H7 (cell line): Measurements from ENCODE around the gene PRIM2. TPM values are rescaled to one million over a fixed set of nuclear protein-coding genes. Genes with fewer than 3 reads are reported as not detected.
"Not testable (repeated sequence)": the region's sequence is repeated elsewhere in the genome, so short reads cannot be mapped to it uniquely, and the experiment has no call there.

Source experiments
- DNase-seq: peaks from one replicate; pipeline ENCODE4 v3.0.0; 2012
- H3K27me3 ChIP-seq: 2 replicates; pipeline ENCODE4 v1.6.0; 2011; ENCODE audit warnings: mild to moderate bottlenecking, low read length; ENCODE audit not compliant: control insufficient read depth, insufficient read depth
- H3K36me3 ChIP-seq: replicated peaks from 2 replicates; pipeline ENCODE4 v1.5.1; 2011; ENCODE audit warnings: low read length; ENCODE audit not compliant: control insufficient read depth, insufficient read depth
- H3K4me3 ChIP-seq: 2 replicates; pipeline ENCODE4 v1.5.1; 2011; ENCODE audit warnings: low read depth, mild to moderate bottlenecking, control low read depth, low read length, moderate library complexity; ENCODE audit not compliant: insufficient read depth
- total RNA-seq: library from RNA; depleted of rRNA; stranded (reverse); fragments of >200 nt; shearing (Covaris generic); gene quantifications from 2 replicates; pipeline ENCODE4 v1.2.3, GENCODE V29; 2014; rRNA removed

Gene PRIM2
- total RNA-seq, 1 experiment from 2014 or later = 66.1 TPM

DNA sequence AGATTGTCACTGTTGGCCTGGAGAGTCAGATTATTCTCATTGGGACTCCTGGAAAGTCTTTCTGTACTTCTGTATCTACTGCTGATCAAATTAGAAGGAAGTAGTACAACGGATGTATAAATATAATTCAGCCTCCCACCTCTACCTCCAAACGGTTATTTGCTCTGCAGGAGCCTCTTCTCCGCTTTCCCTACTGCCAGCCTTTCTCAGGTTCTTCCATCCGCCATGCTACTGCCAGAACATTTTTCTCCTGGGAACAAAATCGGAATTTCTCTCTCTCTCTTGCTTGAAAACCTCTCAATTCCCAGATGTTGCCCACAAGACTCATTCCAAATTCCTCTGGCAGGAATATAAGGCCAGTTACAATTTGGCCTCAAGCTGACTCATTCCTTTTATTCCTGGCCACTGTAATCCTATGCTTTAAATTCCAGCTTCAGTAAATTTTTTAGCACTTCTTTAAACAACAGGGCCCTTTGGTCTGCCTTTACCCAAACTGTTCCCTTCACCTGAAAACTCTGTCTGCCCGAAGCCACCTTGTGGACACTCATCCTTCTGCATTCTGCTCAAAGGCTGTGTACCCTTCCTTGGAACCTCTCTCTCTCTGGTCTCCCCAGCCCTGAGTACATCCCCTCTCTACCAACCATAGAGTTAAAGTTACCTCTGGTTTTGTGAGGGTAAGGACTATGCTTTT lies 354.7 kb downstream of the PRIM2 start:
- H3K4me3 ChIP-seq, H3K27me3 ChIP-seq, H3K36me3 ChIP-seq: not testable (repeated sequence)
- DNase-seq = peak; percentile 2

DNA sequence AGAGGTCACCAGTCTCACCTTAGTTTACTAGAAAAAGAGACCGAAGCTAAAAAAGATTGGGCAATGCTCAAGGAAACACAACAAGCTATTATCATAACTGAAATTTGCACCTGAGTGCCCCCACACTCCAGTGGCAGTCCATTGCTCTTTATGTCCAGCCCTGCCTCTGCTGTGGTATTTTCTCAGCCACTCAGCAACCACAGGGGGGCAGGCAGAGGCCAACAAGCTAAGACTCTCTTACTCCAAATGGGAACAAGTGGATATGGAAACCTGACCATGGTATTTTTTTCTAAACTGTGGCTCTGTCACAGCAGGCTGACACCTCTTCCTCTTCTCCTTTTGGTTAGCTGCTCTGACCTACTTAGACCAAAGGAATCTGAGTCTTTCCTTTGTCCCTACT lies 355.9 kb downstream of the PRIM2 start:
- not testable (repeated sequence) for DNase-seq, H3K4me3 ChIP-seq, H3K27me3 ChIP-seq, H3K36me3 ChIP-seq

DNA sequence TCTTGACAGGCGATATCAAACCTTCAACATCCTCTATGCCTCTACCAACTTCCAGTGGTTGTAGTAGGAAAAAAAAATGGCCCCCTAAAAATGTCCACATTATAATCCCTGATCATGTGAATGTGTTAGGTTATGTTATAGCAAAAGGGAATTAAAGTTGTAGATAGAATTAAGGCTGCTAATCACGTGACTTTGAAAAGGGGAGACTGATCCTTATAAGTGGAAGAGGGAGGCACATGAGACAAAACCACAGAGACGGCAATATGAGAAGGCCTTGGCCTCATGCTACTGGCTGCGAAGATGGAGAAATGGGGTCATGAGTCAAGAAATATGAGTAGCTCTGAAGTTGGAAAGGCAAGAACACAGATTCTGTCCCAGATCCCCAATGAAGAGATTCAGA lies 358.0 kb downstream of the PRIM2 start:
- DNase-seq, H3K36me3 ChIP-seq, H3K4me3 ChIP-seq, H3K27me3 ChIP-seq: not testable (repeated sequence)

DNA sequence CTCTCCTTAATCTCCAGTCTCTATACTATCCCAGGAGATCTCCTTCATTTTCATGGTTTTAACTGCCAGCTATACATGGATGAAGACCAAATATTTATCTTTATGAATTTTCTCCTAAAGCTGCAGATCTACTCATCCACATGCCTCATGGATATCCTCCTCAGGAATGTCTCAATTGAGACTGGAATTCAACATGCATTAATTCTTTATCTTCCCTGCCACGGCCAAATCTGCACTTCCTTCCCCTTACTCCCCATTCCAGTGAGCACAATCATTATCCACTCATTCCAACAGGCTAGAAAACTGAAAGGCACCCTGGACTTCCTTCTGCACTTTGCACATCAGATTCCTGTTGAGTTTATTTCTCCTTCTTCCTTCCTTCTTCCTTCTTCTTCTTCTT lies 379.0 kb downstream of the PRIM2 start:
- H3K4me3 ChIP-seq, H3K36me3 ChIP-seq, H3K27me3 ChIP-seq, DNase-seq: not testable (repeated sequence)

Other genes with a start within 250 kb of the PRIM2 start
- gene ZNF451, start 227.4 kb upstream of the PRIM2 start, total RNA-seq = 31.7 and 45.3 TPM in 2 replicates
- gene BAG2, start 145.3 kb upstream of the PRIM2 start, total RNA-seq = 11.9 and 12.3 TPM in 2 replicates
- gene RAB23, start 95.3 kb upstream of the PRIM2 start, total RNA-seq = 16.1 and 20.7 TPM in 2 replicates